ENCODE results near the gene NACA2.
"Not testable (repeated sequence)": the region's sequence is repeated elsewhere in the genome, so short reads cannot be mapped to it uniquely, and the experiment has no call there.

NACA2 gene

GRCh38 chr17:61575983-61576382 is 15.0 kb downstream of the NACA2 start:
- DNase-seq (ENCODE audit: low read depth): no peak

- no peak for DNase-seq (ENCODE audit: low read depth)
Measured at GRCh38 chr17:61575352-61575975, 15.6 kb downstream of the NACA2 start.

GRCh38 chr17:61574542-61575351 is 16.3 kb downstream of the NACA2 start:
- DNase-seq (ENCODE audit: low read depth): no peak

GRCh38 chr17:61572547-61572946 is 18.5 kb downstream of the NACA2 start:
- DNase-seq (ENCODE audit: low read depth): not testable (repeated sequence)

- no peak for DNase-seq (ENCODE audit: low read depth)
Measured at GRCh38 chr17:61571624-61572023, 19.4 kb downstream of the NACA2 start.

GRCh38 chr17:61570118-61570517 is 20.9 kb downstream of the NACA2 start:
- DNase-seq (ENCODE audit: low read depth): no peak

GRCh38 chr17:61569525-61569924 is 21.5 kb downstream of the NACA2 start:
- not testable (repeated sequence) for DNase-seq (ENCODE audit: low read depth)

- no peak for DNase-seq (ENCODE audit: low read depth)
Measured at GRCh38 chr17:61568219-61569072, 22.6 kb downstream of the NACA2 start.

- DNase-seq (ENCODE audit: low read depth): no peak
Measured at GRCh38 chr17:61567045-61567802, 23.8 kb downstream of the NACA2 start.

- DNase-seq (ENCODE audit: low read depth): not testable (repeated sequence)
Measured at GRCh38 chr17:61566448-61566847, 24.6 kb downstream of the NACA2 start.

- DNase-seq (ENCODE audit: low read depth): not testable (repeated sequence)
Measured at GRCh38 chr17:61565850-61566249, 25.2 kb downstream of the NACA2 start.

- DNase-seq (ENCODE audit: low read depth): no peak
Measured at GRCh38 chr17:61565213-61565612, 25.8 kb downstream of the NACA2 start.

- no peak for DNase-seq (ENCODE audit: low read depth)
Measured at GRCh38 chr17:61562287-61562686, 28.7 kb downstream of the NACA2 start.

GRCh38 chr17:61561354-61561753 is 29.7 kb downstream of the NACA2 start:
- no peak for DNase-seq (ENCODE audit: low read depth)

GRCh38 chr17:61560071-61560470 is 30.9 kb downstream of the NACA2 start:
- DNase-seq (ENCODE audit: low read depth): no peak

GRCh38 chr17:61556224-61557188 is 34.5 kb downstream of the NACA2 start:
- DNase-seq (ENCODE audit: low read depth): no peak

- no peak for DNase-seq (ENCODE audit: low read depth)
Measured at GRCh38 chr17:61555127-61555566, 35.9 kb downstream of the NACA2 start.

- no peak for DNase-seq (ENCODE audit: low read depth)
Measured at GRCh38 chr17:61554209-61554608, 36.8 kb downstream of the NACA2 start.

- DNase-seq (ENCODE audit: low read depth): not testable (repeated sequence)
Measured at GRCh38 chr17:61552560-61552959, 38.5 kb downstream of the NACA2 start.

- DNase-seq (ENCODE audit: low read depth): no peak
Measured at GRCh38 chr17:61551255-61551742, 39.7 kb downstream of the NACA2 start.

All from stimulated activated CD8-positive, alpha-beta memory T cell treated with anti-CD3 and anti-CD28 coated beads, Interleukin-15, amount 100 ng/mL, for 24 hours (primary cell).